Gastroesophageal sphincter (tissue), 3 donors: ENCODE measurements around the gene PLCL1.

Source experiments
- CTCF ChIP-seq, 4 experiments: fragments of 200-600 bp in 2 of 4; fragments of 450-650 bp in 2 of 4; sonication (generic) in 1 of 4; IDR thresholded peaks; one replicate each; pipeline ENCODE4 v1.5.1; 2017 to 2019; ENCODE audit warnings: antibody characterized with exemption in 4 of 4, mild to moderate bottlenecking in 2 of 4, moderate library complexity in 2 of 4
- EP300 ChIP-seq: sonication (generic); formaldehyde crosslinking; IDR thresholded peaks from one replicate; pipeline ENCODE4 v1.6.1; 2017; ENCODE audit warnings: antibody characterized with exemption, mild to moderate bottlenecking

DNA sequence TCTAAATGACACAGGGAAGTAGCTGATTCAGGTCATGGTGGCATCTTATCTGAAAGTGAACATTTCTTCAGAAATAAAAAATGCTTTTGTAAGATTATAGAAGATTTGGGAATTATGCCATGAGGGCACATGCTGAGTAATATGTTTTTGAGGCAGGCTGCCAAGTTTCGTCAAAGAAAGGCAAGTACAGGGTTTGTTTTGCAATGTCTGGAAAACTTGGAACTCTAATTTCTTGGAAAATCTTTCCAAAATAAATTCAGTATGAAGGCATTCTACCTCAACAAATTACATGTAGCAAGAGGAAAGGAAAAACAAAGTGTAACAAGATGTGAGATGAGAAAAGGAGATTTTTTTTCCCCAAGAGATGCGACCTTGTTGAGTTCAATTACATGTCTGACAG lies 167.7 kb downstream of the PLCL1 start:
- TF ChIP-seq EP300 (no peak), CTCF (IDR thresholded peaks at IDR 0.05) (no peak)
